GM18498 (cell line): ENCODE measurements around the gene DYRK1B.
"Not testable (repeated sequence)": the region's sequence is repeated elsewhere in the genome, so short reads cannot be mapped to it uniquely, and the experiment has no call there.

Source experiments
- ATAC-seq: cut with Tn5 transposase; IDR thresholded peaks from one replicate; pipeline ENCODE4 v1.9.1; 2021; ENCODE audit warnings: mild to moderate bottlenecking, moderate library complexity; ENCODE audit not compliant: unreplicated experiment

The DYRK1B gene

DNA sequence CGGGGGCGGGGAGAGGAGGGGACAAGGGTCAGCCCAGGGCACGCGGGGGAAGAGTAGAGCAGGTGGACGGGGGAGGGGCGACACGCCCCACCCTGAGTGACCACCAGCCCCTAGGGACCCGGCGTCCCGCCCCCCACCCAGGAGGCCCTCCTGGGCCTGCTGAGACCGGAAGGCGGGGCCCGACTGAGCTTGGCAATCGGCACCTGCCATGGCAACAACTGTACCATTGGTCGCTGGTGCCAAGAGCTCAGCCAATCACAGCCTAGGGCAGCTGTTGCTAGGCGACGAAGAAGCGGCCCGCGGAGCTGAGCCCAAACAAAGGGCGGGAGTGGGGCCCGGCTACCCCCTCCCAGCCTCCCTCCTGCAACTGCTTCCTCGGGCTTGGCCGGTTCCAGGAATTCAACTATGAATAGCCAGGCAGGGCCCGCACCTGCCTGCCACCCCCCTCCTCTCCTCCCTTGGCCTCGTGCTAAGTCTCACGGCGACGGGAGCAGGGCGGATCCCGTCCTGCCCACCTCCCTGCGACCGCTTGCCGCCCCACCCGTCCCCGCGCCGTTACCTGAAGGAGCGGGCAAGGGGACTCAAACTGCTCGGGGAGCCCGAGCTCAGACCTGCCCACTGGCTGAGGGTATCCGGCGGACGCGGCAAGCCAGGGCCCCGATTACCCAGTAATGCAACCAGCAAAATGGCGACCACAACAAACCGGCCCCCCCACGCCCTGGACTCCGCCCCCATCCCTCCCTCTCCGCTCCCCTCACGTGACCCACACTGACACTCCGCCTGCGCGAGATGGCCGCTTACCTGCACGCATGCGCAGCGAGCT is at the start of gene DYRK1B:
TSS of gene DYRK1B (minus strand) at position 699 of the 823 bp plus-strand sequence. CDS start 2,295 bp downstream, outside the sequence.
- ATAC-seq, result peak; percentile 88

DNA sequence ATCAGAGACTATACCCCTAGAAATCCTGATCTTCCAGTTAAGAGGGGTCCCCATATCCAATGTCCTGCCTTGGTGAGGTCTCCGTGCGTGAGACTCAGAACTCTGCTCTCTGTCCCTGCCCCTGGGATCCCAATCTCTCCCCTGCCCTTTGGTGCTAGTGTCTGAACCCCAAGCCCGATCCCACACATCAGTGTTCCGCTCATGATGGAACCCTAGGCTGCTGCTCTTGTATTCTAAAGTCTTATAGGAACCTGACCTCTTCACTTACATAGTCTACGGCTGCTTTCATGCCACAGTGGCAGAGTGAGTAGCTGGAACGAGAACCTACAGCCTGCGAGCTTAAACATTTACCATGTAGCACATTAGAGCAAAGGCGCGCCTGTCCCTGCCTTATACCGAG is 48.7 kb upstream of the DYRK1B start:
- ATAC-seq, result not testable (repeated sequence)

DNA sequence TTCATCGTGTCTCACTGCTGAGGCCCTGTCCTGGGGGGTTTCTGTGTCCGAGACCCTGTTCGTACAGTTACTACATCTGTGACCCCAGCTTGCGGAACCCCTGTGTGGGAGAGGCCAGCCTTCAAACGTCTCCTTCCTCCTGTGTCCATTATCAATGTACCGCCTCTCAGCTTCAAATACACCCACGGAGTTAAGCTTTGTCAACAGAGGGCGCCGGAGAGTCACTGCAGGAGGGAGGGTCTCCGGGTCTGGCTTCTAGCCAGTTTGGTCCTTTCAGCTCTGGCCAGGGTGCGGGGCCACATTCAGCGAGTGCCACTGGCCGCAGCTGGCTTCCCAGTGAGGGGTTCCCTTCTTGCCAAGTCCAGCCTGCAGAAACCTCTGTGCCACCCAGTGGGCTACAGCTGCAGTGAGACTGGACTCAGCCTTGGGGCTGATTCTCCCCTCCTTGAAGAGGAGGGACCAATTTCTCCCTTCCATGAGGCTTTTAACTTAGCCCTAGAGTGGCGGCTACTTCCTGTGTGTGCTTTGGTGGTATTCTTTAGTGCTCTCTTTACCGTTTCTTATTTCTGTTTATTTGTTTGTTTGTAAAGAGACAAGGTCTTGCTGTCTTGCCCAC is 47.6 kb upstream of the DYRK1B start:
- not testable (repeated sequence) for ATAC-seq

DNA sequence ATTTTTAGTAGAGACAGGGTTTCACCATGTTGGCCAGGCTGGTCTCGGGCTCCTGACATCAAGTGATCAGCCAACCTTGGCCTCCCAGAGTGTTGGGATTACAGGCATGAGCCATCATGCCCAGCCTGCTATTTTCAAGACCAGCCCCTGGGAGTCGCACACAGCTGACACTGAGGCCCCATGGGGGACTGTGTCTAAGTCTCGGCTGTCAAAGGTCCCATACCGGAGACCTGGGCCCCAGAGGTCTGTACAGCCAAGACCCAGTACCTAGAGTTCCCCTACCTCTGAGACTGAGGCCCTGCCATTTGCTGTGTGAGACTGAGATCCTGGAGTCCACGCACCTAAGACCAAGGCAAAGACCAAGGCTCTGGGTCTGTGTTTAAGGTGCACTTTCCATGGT is 46.3 kb upstream of the DYRK1B start:
- ATAC-seq, result not testable (repeated sequence)

DNA sequence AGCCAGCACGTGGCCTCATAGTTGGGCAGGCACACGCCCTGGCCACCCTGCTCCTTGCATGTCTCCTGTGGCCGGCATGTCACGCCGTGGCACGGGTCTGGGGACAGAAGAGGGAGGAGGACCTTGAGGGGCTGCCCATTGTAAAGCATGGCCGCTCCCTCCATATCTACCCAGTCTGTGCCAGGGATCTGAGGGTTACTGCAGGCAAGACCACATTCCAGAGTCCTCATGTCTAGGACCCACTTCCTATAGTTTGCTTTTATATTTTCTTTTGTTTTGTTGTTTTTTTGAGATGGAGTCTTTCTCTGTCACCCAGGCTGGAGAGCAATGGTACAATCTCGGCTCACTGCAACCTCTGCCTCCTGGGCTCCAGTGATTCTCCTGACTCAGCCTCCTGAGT is 45.8 kb upstream of the DYRK1B start:
- ATAC-seq, result not testable (repeated sequence)

GRCh38 chr19:39878866-39879265 is 44.9 kb upstream of the DYRK1B start:
- ATAC-seq, result not testable (repeated sequence)

DNA sequence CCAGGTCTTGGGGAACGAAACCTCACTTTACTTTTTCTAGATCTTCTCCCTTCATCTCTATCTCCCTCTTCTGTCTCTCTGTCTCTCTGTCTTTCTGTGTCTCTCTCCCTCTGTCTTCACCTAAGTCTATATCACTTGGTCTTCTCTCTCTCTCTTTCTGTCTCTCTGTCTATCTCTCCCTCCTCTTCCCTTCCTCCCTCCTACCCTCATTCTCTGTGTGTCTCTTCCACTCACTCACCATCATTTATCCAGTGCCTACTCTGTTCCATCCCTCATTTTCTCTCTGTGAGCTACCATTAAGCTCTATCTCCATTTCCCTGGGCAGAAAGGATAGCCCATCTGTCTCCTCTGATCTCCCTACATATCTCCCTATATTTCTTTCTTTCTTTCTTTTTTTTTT is 44.4 kb upstream of the DYRK1B start:
- ATAC-seq, result no peak

GRCh38 chr19:39877982-39878381 is 44.0 kb upstream of the DYRK1B start:
- not testable (repeated sequence) for ATAC-seq

GRCh38 chr19:39877488-39877887 is 43.5 kb upstream of the DYRK1B start:
- ATAC-seq, result not testable (repeated sequence)

DNA sequence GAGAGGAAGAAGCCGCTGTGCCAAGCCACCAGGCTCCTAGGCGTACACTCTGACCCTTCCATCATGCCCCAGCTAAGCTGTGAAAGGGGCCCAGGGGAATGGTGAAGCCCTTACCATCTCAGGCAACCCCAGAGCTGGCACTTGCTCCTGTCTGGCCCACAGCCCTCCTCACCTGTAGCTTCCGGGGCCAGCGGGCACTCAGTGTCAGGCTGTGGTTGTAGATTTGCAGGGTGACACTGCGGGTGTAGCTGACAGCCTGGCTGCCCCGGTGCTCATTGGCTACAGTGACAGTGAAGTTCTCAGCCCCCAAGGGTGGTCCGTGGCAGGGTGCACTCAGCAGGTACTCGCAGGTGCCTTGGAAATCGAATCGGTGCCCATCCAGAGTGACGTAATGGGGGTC is 42.5 kb upstream of the DYRK1B start:
- not testable (repeated sequence) for ATAC-seq

DNA sequence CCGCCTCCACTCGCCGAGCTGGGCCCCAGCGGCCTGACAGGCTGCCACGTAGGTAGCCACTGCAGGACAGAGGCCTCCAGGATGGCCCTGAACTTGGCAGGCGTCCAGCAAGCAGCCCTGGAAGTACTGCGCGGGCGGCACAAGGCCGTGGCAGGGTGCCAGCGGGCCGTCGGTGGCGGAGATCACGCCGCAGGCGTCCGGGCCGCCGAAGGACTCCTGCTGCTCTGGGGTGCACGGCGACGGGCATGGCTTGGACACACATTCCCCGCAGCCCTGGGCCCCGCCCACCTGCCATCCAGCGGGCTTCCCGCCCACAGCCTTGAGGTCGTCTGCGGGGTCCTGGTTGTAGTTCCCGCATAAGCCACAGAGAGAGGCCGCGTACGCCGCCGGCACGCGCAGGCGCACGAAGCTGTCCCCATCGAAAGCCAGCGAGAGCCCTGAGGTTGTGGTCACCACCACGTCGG is 41.5 kb upstream of the DYRK1B start:
- ATAC-seq, result not testable (repeated sequence)

DNA sequence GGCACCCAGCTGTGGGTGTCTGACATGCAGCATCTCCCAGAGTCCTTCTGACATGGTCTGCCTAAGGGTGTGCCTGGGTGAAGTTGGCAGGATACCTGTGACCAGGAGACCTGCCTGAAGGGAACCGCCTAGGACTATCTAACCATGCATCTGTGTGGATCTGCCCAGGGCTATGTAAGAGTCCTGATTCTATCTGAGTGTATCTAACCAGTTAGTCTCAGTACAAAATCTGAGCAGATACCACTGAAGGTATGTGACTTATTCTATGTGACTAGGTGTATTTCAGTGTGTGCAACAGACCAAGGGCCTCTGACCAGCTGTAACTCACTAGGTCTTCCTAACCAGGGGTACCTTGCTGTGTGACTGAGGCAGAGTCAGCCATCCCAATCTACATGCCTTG is 40.4 kb upstream of the DYRK1B start:
- no peak for ATAC-seq

DNA sequence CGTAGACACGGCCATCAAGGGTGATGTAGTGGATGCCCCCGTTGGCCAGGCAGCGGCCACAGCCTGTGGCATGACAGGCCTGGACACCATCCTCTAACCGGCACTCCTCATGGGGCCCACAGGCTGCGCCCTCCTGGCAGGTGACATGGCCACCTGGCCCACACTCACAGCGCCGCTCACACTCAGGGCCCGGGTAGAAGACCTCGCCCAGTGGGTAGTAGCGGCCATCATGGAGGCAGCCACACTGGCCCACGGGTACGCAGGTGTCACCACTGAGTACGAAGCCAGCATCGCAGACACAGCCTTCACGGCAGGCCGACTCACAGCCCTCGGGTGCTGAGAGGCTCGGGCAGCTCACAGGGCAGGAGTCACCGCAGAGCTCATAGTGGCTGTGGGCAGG is 39.4 kb upstream of the DYRK1B start:
- no peak for ATAC-seq

GRCh38 chr19:39871886-39872866 is 38.2 kb upstream of the DYRK1B start:
- no peak for ATAC-seq

GRCh38 chr19:39871362-39871761 is 37.4 kb upstream of the DYRK1B start:
- ATAC-seq, result no peak

GRCh38 chr19:39870171-39870971 is 36.4 kb upstream of the DYRK1B start:
- ATAC-seq, result no peak

GRCh38 chr19:39867952-39868351 is 34.0 kb upstream of the DYRK1B start:
- ATAC-seq, result no peak

DNA sequence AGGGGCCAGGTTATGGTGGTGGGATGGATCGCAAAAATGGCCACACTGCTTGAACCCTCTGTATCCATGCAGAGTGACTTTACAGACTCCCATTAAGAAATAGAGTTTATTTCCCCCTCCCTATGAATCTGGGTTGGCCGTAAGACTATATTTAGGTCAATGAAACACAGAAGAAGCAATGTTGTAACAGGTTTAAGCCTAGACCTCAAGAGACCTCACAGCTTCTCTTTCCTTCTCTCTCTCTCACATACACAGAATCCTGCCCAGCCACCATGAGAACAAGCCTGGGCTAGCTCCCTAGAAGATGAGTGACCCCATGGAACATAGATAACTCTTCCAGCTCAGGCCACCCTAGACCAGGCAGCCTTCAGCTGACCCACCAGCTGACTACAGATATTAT is 33.2 kb upstream of the DYRK1B start:
- no peak for ATAC-seq

- ATAC-seq, result no peak
Measured at GRCh38 chr19:39865953-39866352, 32.0 kb upstream of the DYRK1B start.

DNA sequence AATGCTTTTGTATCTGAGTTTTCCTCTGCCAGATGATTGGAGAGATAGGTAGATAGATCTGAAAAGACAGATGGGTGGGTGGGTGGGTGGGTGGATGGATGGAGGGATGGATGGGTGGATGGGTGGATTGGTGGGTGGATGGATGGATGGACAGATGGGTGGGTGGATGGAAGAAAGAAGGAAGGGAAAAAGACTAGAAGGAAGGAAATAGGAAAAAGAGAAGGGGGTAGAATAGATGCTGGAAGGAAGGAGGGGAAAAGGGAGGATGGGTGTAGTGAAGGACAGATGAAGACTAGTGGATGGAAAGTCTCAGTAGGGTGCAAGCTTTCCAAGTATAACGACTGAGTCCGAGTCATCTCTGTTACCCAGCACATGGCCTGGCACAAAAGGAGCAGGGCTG is 31.2 kb upstream of the DYRK1B start:
- no peak for ATAC-seq
